ENCODE results near the gene PELI1. TPM values are rescaled to one million over a fixed set of nuclear protein-coding genes. Genes with fewer than 3 reads are reported as not detected.

The PELI1 gene
- total RNA-seq, 1 donor from 2014 or later, result 15.8 TPM

DNA sequence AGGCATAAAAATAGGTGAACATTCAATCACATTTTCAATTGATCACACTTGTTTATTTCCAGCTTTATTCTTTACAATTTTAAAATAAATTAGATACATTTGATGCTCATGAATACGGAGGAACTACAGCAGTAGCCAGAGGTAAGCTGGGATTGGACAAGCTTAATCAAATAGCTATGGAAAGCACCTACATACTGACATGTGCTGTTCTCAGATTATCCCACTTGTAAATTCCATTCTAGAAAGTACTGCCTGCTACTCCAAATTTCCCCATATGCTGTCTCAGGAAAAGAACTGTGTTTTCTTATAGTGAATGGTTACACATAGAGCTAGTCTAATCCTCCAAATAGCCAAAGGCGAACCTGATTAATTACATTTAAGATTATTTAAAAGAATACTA is 24.2 kb downstream of the PELI1 start:
- no peak for DNase-seq (ENCODE audit: low read depth)
- Histone ChIP-seq H3K36me3 (ENCODE audit: control insufficient read depth, insufficient read depth, low read length) (no peaks in the 10 kb centered on the region), H3K27me3 (ENCODE audit: control insufficient read depth, insufficient read depth, low read length) (no peaks in the 10 kb centered on the region), H3K4me3 (ENCODE audit: low read depth, low read length) (no peak overlapping the region)
- TF ChIP-seq, protein P1, sequence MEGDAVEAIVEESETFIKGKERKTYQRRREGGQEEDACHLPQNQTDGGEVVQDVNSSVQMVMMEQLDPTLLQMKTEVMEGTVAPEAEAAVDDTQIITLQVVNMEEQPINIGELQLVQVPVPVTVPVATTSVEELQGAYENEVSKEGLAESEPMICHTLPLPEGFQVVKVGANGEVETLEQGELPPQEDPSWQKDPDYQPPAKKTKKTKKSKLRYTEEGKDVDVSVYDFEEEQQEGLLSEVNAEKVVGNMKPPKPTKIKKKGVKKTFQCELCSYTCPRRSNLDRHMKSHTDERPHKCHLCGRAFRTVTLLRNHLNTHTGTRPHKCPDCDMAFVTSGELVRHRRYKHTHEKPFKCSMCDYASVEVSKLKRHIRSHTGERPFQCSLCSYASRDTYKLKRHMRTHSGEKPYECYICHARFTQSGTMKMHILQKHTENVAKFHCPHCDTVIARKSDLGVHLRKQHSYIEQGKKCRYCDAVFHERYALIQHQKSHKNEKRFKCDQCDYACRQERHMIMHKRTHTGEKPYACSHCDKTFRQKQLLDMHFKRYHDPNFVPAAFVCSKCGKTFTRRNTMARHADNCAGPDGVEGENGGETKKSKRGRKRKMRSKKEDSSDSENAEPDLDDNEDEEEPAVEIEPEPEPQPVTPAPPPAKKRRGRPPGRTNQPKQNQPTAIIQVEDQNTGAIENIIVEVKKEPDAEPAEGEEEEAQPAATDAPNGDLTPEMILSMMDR (IDR thresholded peaks at IDR 0.05; ENCODE audit: insufficient read depth, low read length, poor library complexity, severe bottlenecking), result no peak

DNA sequence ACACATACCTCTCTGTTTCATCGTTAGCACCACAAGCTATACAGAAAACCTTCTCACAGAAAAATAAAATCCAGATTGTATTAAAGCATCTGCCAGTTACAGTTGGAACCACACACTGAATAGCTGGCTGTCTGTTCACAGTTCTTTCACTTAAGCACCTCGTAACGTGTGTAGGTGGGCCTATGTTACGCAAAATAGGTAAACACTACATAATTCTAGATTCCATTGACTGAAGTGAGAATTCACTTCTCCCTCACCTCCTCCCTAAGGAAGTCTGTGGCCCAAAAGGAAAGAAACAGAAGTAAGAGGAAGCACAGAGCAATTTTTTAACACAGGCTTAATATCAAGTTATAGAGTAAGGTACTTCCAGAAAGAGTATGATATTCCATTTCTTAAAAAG is 24.9 kb downstream of the PELI1 start:
- H3K4me3 ChIP-seq (ENCODE audit: low read depth, low read length), result no peak overlapping the region
- no peak for DNase-seq (ENCODE audit: low read depth)
- H3K27me3 ChIP-seq (ENCODE audit: control insufficient read depth, insufficient read depth, low read length), result no peaks in the 10 kb centered on the region
- no peaks in the 10 kb centered on the region for H3K36me3 ChIP-seq (ENCODE audit: control insufficient read depth, insufficient read depth, low read length)
- TF ChIP-seq, protein P1 (IDR thresholded peaks at IDR 0.05; ENCODE audit: insufficient read depth, low read length, poor library complexity, severe bottlenecking), result no peak

- Histone ChIP-seq H3K4me3 (ENCODE audit: low read depth, low read length) (no peak overlapping the region), H3K27me3 (ENCODE audit: control insufficient read depth, insufficient read depth, low read length) (no peaks in the 10 kb centered on the region), H3K36me3 (ENCODE audit: control insufficient read depth, insufficient read depth, low read length) (no peaks in the 10 kb centered on the region)
- DNase-seq (ENCODE audit: low read depth), result no peak
- TF ChIP-seq, protein P1 (IDR thresholded peaks at IDR 0.05; ENCODE audit: insufficient read depth, low read length, poor library complexity, severe bottlenecking), result no peak
These were observed 28.2 kb downstream of the PELI1 start for GRCh38 chr2:64115808-64116598.

- TF ChIP-seq, protein P1 (IDR thresholded peaks at IDR 0.05; ENCODE audit: insufficient read depth, low read length, poor library complexity, severe bottlenecking), result no peak
- H3K27me3 ChIP-seq (ENCODE audit: control insufficient read depth, insufficient read depth, low read length), result no peaks in the 10 kb centered on the region
These were observed 29.3 kb downstream of the PELI1 start for GRCh38 chr2:64114912-64115277.

DNA sequence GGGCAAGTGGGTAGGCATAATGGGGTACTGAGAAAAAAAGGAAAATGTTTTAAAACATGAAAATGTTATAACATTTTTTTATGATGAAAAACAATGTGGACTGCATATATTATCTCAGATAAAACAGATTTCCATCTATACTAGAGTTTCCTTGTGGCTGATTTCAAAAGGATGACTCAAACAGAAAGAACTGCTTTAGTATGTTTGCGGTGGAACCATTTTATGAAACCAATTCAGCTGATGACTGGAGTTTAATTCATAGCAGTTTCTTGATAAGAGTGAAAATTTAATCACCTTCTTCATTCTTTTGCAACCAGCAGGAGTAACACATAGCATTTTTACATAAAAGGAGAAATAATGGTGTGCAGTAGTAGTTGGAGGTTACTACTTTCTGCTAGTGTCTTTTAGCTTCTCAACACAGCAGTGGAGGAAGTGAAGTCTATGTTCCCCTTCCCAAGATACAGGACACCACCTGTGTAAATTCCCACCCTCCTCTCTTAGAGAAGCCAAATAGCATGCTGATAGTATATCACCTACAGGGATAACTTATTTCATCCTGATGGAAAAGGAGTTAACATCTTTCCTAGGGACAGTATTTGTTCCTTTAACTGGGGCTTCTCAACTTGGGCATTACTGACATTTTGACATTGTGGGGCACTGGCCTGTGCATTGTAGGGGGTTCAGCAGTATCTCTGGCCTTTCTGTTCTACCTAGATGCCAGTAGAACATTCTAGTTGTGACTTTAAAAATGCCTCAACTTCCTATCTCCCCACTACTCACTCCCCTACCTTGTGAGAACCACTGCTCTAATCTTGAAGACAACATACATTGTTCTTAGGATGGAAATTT is 29.9 kb downstream of the PELI1 start:
- TF ChIP-seq, protein P1 (IDR thresholded peaks at IDR 0.05; ENCODE audit: insufficient read depth, low read length, poor library complexity, severe bottlenecking), result no peak
- DNase-seq (ENCODE audit: low read depth), result peak; percentile 41
- no peak overlapping the region for H3K4me3 ChIP-seq (ENCODE audit: low read depth, low read length)

More at GRCh38 chr2:64114912-64115277, 29.3 kb downstream of the PELI1 start:
- no peaks in the 10 kb centered on the region for H3K36me3 ChIP-seq (ENCODE audit: control insufficient read depth, insufficient read depth, low read length)
- DNase-seq (ENCODE audit: low read depth), result no peak
- H3K4me3 ChIP-seq (ENCODE audit: low read depth, low read length), result no peak overlapping the region

More for the DNA sequence above, 29.9 kb downstream of the PELI1 start:
- Histone ChIP-seq H3K27me3 (ENCODE audit: control insufficient read depth, insufficient read depth, low read length) (no peaks in the 10 kb centered on the region), H3K36me3 (ENCODE audit: control insufficient read depth, insufficient read depth, low read length) (no peaks in the 10 kb centered on the region)
